Omental fat pad (tissue), 4 donors: ENCODE measurements around the gene MUC5AC. TPM values are rescaled to one million over a fixed set of nuclear protein-coding genes. Genes with fewer than 3 reads are reported as not detected.

Experiments used
- ATAC-seq: fragments of 150-250 bp; one replicate; pipeline ENCODE4 v1.9.1; 2016; ENCODE audit warnings: mild to moderate bottlenecking, moderate library complexity; ENCODE audit not compliant: low FRiP score
- DNase-seq: peaks from one replicate; pipeline ENCODE4 v3.0.0-alpha.2; 2019; ENCODE audit warnings: low spot score
- CTCF ChIP-seq, 3 donors: fragments of 450-650 bp; IDR thresholded peaks; one replicate each; pipeline ENCODE4 v1.5.1; 2016 to 2017; ENCODE audit warnings: antibody characterized with exemption in 3 of 3, mild to moderate bottlenecking in 3 of 3, moderate library complexity in 2 of 3
- total RNA-seq, 4 donors: library from RNA; depleted of rRNA; stranded (reverse); fragments of >200 nt; gene quantifications; one replicate each; pipeline ENCODE4 v1.1.0, GENCODE V29; 2016

MUC5AC gene
- total RNA-seq, 4 donors from 2014 or later = not detected

DNA sequence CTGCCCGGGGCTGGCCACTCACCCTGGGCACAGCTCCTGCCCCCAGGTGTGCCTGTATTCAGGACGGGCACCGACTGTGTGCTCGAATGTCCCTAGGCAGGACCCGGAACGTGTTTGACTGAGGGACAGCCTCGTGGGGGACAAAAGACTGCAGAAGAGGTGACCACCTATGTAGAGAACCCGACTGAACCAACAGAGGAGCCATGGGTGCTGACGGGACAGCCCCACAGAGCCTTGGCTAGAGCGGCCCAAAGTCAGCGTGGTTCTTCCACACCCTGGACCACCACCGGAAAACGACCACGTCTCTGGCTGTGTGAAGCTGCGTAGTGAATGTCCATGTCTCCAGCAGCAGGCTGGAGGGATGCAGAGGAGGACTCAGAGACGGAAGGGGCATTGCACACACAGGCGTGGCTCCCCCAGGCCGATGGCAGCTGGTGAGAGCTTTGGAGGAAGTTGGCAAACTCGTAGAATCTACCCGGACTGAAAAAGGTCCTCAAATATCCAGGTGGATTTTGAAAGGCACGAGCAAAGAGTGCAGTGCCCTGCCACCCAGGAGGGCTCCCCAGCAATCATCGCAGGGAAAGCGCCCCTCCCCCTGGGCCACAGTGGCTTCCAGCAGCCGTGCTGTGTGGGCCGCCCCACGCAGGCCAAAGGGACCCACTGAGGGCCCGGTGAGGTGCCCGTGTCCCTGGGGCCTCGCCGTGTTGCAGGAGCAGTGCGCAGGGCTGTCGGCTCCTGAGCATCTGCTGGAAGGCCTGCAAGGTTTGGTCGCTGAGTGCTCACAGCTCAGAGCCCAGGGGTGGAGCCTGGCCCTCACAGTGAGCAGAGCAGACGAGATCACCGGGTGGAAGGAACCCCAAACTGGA is 47.6 kb downstream of the MUC5AC start:
- DNase-seq = no peak
- no peak for TF ChIP-seq CTCF (IDR thresholded peaks at IDR 0.05)
- ATAC-seq = no peak

DNA sequence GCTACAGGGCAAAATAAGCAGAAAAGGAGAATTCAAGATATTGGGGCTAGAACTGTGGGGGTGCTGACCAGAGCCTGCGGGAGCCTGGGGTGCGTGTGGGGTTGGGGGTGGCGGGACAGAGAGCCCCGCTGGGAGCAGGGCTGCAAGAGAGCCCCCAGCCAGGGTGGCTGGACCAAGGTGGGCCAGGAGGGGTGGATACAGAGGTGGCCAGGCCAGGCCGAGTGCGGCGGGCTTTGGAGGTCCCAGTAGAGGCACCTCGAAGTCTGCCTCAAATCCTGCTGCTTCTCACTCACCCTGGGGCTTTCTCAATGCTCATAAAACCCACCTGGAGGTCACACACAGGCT is 48.2 kb downstream of the MUC5AC start:
- no peak for TF ChIP-seq CTCF (IDR thresholded peaks at IDR 0.05)
- ATAC-seq (no peak), DNase-seq (no peak)

- no peak for TF ChIP-seq CTCF (IDR thresholded peaks at IDR 0.05)
- DNase-seq (no peak), ATAC-seq (no peak)
These were observed 48.9 kb downstream of the MUC5AC start for GRCh38 chr11:1206391-1207271.

- no peak for ATAC-seq
- no peak for TF ChIP-seq CTCF (IDR thresholded peaks at IDR 0.05)
- no peak for DNase-seq
These were observed 49.8 kb downstream of the MUC5AC start for GRCh38 chr11:1207401-1208143.

- DNase-seq (no peak), ATAC-seq (no peak)
- TF ChIP-seq CTCF (IDR thresholded peaks at IDR 0.05) = no peak
These were observed 50.3 kb downstream of the MUC5AC start for GRCh38 chr11:1208144-1208393.

DNA sequence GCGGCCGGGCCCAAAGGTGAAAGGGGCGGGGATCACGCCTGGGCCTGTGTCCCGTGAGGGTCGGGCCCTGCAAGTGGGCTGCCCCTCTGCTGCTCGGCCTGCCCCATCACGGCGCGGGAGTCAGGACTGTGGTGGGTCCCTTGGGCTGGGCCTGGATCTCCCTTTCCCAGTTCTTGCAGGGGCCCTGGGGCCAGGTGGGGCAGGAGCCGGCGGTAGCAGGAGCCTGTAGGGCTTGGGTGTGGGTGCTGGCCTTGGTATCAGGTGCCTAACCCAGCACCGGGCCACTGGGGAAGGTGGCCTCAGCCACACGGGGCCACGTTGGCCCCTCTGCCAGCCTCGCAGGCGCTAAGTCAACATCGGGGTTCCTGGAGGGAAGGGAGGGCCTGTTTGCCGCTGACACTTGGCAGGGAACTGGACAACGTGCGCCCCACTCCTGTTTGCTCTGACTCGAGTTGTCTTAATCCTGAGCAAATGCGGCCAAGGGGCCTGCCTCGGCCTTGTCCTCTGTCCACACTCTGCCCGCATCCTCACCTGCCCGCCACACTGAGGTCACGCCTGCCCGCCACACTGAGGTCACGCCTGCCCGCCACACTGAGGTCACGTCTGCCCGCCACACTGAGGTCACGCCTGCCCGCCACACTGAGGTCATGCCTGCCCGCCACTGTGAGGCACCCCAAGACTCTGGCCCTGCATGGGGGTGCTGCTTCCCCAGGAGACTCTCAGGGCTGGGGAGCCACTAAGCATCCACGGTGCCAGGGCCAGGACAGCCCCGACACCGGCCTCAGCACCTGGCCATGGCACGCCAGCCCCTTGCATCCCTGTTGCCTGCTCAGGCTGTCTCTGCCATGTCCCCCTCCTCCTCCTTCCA is 50.9 kb downstream of the MUC5AC start:
- no peak for TF ChIP-seq CTCF (IDR thresholded peaks at IDR 0.05)
- no peak for ATAC-seq
- DNase-seq = no peak
